GM12891 (cell line): ENCODE data around the gene ARHGAP18.
A peak's percentile ranks its signal among the peaks of the same experiment; 100 is the strongest.

Experiments
- DNase-seq: peaks from one replicate; pipeline ENCODE4 v3.0.0; 2011; ENCODE audit warnings: low spot score; ENCODE audit not compliant: insufficient read length
- FAIRE-seq: peaks from 2 replicates; lab custom pipeline; 2011; peaks lifted over from hg19 to GRCh38; lab: Jason Lieb, UNC
- PAX5 ChIP-seq: IDR thresholded peaks from 2 replicates; pipeline ENCODE4 v1.6.1; 2011; ENCODE audit warnings: low read length, moderate library complexity, mild to moderate bottlenecking; ENCODE audit not compliant: insufficient read depth, severe bottlenecking
- POLR2A ChIP-seq: IDR thresholded peaks from 2 replicates; pipeline ENCODE4 v1.6.1; 2011; ENCODE audit warnings: low read depth, low read length, control low read depth
- POLR2AphosphoS5 ChIP-seq: IDR thresholded peaks from 2 replicates; pipeline ENCODE4 v1.6.1; 2011; ENCODE audit warnings: low read depth, low read length, control low read depth
- POU2F2 ChIP-seq: IDR thresholded peaks from 2 replicates; pipeline ENCODE4 v1.6.1; 2011; ENCODE audit warnings: low read depth, mild to moderate bottlenecking, control low read depth, low read length, moderate library complexity
- SPI1 ChIP-seq: IDR thresholded peaks from 2 replicates; pipeline ENCODE4 v1.6.1; 2011; ENCODE audit warnings: low read depth, low read length, control low read depth
- TAF1 ChIP-seq: IDR thresholded peaks from 2 replicates; pipeline ENCODE4 v1.6.1; 2011; ENCODE audit warnings: low read depth, low read length, control low read depth

Gene ARHGAP18

DNA sequence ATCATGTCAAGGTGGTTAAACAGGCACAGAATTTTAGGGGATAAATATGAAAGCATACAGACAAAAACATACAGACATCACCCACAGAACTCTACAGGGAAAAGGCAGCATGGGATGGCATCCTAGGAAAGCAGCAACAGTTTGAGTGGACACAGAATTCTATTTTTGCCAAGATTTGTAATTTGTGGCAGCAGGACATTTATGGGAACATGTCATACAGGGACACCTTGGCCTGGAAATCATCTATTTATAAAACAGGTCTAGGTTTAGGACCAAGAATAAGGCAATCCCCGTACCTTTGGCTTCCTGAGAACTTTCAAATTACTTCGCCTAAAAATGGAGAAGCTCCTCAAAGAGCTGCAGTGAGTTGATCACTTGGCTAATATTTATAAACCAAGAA is 17.5 kb downstream of the ARHGAP18 start:
- DNase-seq (no peak), FAIRE-seq (no peak)
- TF ChIP-seq POLR2AphosphoS5 = no peak
- TF ChIP-seq POU2F2 = no peak
- TF ChIP-seq TAF1 = no peak
- no peak for TF ChIP-seq POLR2A
- TF ChIP-seq PAX5 = no peak
- no peak for TF ChIP-seq SPI1

DNA sequence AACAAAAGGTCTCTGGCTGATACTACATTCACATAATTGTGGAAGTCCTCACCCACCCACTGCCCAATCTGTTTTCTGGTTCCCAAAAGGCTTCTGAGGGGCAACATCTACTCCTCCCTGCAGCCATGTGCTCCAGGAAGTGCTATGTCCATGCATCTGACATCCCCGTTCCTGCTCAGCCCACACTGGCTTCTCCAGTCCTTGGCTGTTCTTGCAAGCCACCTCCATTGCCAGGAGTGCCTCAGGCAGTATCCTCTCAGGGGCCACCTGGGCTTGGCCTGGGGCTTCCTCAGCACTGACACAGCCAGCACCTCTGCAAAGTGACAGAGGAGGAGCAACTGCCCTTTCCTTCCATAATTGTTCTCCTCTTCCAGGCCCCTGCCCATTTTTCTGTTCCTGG is 18.3 kb downstream of the ARHGAP18 start:
- TF ChIP-seq POLR2A (no peak), PAX5 (no peak), TAF1 (no peak), SPI1 (no peak), POLR2AphosphoS5 (no peak), POU2F2 (no peak)
- no peak for FAIRE-seq
- DNase-seq = no peak

DNA sequence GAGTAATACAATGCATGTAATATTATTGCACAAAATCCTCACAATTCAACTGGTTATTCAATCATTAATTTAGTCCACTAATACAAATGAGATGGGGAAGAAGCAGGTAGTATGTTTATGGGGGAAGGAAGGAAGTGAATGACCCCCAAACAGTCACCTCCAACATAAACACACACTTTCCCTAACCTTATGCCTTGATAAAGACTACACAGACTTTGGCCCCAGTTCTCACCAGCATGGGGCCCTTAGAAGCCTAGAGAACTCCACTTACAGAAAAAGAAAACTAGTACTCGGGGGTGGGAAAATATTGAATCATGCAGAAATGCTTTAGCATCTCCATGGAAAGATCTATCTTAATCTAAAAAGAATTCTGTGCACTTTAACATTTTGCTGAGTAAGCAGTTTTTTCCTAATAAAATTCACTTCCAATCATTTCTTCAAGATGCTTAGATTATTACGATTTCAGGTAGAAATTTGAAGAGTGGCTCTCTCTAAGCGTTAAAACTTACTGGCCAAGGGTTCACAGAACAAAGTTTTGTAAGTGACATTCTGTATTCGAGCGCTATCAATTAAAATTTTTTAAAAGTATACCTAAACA is 18.8 kb downstream of the ARHGAP18 start:
- no peak for DNase-seq
- no peak for FAIRE-seq
- TF ChIP-seq POU2F2 = no peak

DNA sequence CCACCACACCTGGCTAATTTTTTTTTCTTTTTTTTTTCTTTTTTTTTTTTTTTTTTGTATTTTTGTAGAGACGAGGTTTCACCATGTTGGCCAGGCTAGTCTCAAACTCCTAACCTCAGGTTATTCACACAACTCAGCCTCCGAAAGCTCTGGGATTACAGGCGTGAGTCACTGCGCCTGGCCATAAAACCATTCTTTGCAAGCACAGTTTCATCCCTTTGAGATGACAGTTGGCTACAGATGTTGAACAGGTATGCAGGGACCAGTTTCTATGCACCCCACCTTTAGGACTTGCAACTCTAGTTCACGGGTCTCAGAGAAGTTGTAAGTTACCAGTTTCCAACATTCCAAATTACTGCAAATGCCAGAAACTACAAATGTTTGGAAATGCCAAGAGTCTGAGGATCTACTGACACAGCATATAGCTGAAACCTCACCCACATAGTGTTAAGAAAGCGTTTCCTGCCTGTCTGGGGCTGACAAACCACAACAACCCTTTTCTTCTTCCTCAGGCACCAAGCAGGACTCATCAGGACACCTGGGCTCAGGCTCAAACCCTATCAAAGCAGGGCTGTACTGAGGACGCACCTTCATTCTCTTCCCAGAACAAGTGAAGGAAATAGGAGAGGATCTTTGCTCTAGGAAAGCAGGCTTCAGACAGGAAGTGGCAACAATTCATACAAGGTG is 22.9 kb downstream of the ARHGAP18 start:
- peak; percentile 80 for FAIRE-seq
- TF ChIP-seq PAX5 (no peak), SPI1 (no peak), POU2F2 (no peak)
- no peak for DNase-seq

DNA sequence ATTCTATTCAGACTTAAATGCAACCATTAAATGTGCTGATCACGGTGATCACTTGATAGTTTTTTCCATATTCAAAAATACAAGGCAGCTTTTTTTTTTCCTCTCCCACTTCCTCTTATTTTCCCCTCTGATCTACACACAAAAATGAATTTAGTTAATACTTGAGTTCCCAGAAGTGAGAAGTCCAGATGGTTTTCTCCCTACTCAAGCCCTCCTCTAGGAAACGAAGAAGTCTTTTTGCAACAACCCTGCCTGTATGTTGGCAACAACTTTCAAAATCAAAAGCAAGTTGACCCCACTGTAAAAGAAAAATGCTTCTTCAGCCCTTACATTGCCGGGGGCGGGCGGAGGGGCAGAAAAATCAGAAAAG is 24.3 kb downstream of the ARHGAP18 start:
- no peak for DNase-seq
- FAIRE-seq = no peak
- TF ChIP-seq TAF1 = no peak
- TF ChIP-seq SPI1 = peak; percentile 82

DNA sequence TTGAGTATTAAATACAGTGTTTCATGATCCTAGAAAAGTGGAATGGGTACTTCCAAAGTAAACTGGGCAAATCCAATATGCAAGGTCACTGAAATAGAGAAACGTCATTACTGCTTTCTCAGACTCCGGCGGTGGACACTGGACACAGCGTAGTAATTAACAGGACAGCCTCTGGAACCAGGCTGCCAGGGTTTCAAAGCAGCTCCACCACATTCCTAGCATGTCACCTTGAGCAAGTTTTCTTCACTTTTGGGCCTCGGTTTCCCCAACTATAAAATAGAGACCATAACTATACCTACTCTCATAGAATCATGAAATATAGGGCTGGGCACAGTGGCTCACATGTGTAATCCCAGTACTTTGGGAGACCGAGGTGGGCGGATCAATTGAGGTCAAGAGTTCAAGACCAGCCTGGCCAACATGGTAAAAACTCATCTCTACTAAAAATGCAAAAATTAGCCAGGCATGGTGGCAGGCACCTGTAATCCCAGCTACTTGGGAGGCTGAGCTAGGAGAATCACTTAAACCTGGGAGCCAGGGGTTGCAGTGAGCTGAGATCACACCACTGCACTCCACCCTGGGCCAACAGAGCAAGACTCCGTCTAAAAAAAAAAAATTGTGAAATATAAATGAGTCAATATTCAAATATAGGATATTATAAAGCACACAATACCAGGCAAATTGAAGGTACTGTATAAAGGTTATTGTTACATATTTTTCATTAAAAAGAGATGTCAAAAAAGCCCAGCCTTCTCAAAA is 24.9 kb downstream of the ARHGAP18 start:
- TF ChIP-seq SPI1 = no peak
- TF ChIP-seq PAX5 = no peak
- no peak for TF ChIP-seq TAF1
- no peak for FAIRE-seq
- no peak for DNase-seq

DNA sequence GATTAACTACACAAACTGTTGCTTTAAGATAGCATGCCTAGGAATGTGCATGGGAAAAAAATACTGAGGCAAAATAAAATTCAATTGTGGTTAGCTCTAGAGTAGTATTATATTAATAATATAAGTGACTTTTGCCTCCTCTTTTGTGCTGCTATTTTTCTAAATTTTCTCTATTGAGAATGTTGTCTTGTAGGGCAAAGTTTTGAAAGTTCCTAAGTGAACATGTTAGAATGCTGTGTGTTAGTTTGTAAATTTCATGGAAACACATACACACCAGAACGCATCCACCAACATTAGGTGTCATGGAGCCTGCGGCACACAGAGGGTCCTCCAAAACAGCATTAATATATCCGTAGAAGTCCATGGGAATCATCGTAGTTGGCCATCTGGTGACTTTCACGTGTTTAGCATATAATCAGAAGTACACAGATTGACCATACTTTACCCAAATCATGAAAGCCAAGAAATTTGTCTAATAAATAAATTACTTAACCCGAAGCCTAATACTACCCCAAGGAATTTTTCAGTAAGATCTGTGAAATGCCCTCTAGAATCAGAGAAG is 25.6 kb downstream of the ARHGAP18 start:
- DNase-seq = no peak
- FAIRE-seq = no peak
- TF ChIP-seq POLR2A (no peak), POLR2AphosphoS5 (no peak), TAF1 (no peak), POU2F2 (no peak), SPI1 (no peak), PAX5 (no peak)

DNA sequence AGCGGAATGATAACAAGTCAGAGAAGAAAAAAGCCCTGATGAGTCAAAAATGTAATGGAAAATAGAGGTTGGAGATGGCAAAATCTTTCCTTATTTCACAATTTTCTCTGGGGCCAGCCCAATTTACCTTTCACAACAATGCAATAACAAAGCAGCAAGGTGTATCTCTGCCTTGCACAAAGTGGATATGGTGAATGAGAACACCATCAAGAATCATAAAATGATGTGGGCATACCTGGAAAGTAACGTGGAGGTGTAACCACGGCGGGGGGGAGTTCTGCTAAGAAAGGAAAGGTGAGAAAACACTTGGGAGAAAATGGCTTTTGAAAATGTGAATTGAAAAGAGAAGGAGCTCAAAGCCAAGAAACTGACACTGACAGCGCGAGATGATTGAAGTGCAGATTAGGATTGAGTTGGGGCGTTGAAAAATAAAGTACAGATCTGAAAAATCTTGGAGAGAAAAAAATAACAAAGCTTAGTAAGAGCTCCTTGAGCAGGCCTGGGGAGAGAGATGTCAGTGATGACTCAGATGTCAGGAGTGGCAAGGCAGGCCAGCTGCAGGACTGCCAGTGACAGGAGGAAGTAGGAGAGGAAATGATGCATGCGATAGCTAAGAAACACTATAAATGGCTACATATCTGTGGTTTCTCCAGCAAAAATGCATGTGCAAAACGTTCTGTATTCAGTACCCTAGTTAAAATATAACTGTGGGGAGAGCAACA is 26.2 kb downstream of the ARHGAP18 start:
- TF ChIP-seq POLR2A (no peak; the same call in 1 of the 2 replicates), POU2F2 (peak; percentile 74), PAX5 (no peak), POLR2AphosphoS5 (no peak), TAF1 (no peak), SPI1 (peak; percentile 91)
- FAIRE-seq (peak; percentile 90), DNase-seq (peak; percentile 44)

DNA sequence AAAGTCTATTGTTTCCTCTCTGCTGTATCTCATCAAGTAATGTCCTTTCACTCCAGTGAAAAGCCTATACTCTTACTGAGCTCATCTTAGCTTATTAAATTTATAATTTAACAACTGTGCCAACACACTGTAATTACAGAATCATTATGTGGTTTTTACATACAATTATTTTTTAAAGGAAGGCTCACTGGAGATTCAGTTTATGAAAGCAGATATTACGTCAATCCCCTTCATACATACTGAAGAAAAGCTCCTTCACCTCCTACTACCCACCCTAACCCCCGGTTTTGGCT is 28.1 kb downstream of the ARHGAP18 start:
- DNase-seq (no peak), FAIRE-seq (no peak)
- no peak for TF ChIP-seq TAF1
- TF ChIP-seq POU2F2 = no peak
- TF ChIP-seq POLR2AphosphoS5 = no peak
- no peak for TF ChIP-seq POLR2A
- TF ChIP-seq SPI1 = no peak

DNA sequence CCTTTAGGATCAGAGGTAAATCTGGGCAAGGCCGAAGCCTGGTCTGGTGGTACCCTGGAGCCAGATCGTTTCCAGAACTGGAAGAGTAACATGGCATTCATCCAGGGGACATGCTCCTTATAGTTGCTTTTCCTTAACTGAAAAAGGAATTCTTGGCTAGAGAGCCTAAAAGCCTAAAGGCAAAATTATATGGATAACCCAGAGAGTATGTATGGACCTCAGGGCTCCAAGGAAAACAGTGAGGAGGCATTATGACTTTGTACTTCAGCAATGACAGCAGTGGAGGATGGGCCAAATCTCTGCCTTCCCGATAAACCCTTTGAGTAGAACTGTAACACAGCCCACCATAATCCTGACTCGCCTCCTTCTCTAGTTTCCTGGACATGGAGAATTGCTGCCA is 29.3 kb downstream of the ARHGAP18 start:
- DNase-seq = no peak
- no peak for FAIRE-seq
- no peak for TF ChIP-seq POLR2A
- no peak for TF ChIP-seq PAX5
- no peak for TF ChIP-seq SPI1
- no peak for TF ChIP-seq POLR2AphosphoS5
- TF ChIP-seq POU2F2 = no peak
- TF ChIP-seq TAF1 = no peak
